VCaP (cell line): ENCODE measurements around the gene RASSF3.

Experiments
- H3K27ac ChIP-seq: fragments of 450-650 bp; 2 replicates; pipeline ENCODE4 v1.5.1; 2017
- TF ChIP-seq, protein P1 (sequence below): fragments of 450-650 bp; conservative IDR thresholded peaks from 2 replicates; pipeline ENCODE4 v1.5.1; 2017; ENCODE audit warnings: mild to moderate bottlenecking, moderate library complexity

The RASSF3 gene

GRCh38 chr12:64625243-64626077, 15.2 kb downstream of the RASSF3 start:
- peak overlapping the region; percentile 96 for H3K27ac ChIP-seq

GRCh38 chr12:64626588-64626987, 16.3 kb downstream of the RASSF3 start:
- H3K27ac ChIP-seq, result peak overlapping the region; percentile 96

More at GRCh38 chr12:64625243-64626077, 15.2 kb downstream of the RASSF3 start:
- TF ChIP-seq, protein P1, sequence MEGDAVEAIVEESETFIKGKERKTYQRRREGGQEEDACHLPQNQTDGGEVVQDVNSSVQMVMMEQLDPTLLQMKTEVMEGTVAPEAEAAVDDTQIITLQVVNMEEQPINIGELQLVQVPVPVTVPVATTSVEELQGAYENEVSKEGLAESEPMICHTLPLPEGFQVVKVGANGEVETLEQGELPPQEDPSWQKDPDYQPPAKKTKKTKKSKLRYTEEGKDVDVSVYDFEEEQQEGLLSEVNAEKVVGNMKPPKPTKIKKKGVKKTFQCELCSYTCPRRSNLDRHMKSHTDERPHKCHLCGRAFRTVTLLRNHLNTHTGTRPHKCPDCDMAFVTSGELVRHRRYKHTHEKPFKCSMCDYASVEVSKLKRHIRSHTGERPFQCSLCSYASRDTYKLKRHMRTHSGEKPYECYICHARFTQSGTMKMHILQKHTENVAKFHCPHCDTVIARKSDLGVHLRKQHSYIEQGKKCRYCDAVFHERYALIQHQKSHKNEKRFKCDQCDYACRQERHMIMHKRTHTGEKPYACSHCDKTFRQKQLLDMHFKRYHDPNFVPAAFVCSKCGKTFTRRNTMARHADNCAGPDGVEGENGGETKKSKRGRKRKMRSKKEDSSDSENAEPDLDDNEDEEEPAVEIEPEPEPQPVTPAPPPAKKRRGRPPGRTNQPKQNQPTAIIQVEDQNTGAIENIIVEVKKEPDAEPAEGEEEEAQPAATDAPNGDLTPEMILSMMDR, result 0 out of 2 replicates have a peak, but pooled peaks have one; percentile 5

GRCh38 chr12:64627771-64628170, 17.5 kb downstream of the RASSF3 start:
- TF ChIP-seq, protein P1, result no peak
- H3K27ac ChIP-seq, result peak overlapping the region; percentile 96

GRCh38 chr12:64631197-64631596, 20.9 kb downstream of the RASSF3 start:
- TF ChIP-seq, protein P1, result no peak
- H3K27ac ChIP-seq, result peak overlapping the region; percentile 85; the same call in 1 of the 2 replicates

- peak overlapping the region; percentile 85 for H3K27ac ChIP-seq
- TF ChIP-seq, protein P1, result no peak
Observed at GRCh38 chr12:64633011-64633939, 23.0 kb downstream of the RASSF3 start.

DNA sequence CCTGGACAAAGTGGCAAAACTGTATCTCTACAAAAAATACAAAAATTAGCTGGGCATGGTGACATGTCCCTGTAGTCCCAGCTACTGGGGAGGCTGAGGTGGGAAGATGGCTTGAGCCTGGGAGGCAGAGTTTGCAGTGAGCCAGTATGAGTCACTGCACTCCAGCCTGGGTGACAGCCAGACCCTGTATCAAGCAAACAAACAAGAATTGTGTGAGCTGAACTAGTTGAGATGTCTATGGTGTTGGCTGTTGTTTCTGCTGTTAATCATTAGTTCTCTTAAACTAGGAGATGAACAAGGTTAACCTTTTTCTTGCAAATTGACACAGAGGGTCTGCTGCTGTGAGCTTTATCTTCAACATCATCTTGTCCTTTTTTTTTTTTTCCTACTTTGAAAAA, 23.6 kb downstream of the RASSF3 start:
- TF ChIP-seq, protein P1, result no peak
- H3K27ac ChIP-seq, result peak overlapping the region; percentile 85

DNA sequence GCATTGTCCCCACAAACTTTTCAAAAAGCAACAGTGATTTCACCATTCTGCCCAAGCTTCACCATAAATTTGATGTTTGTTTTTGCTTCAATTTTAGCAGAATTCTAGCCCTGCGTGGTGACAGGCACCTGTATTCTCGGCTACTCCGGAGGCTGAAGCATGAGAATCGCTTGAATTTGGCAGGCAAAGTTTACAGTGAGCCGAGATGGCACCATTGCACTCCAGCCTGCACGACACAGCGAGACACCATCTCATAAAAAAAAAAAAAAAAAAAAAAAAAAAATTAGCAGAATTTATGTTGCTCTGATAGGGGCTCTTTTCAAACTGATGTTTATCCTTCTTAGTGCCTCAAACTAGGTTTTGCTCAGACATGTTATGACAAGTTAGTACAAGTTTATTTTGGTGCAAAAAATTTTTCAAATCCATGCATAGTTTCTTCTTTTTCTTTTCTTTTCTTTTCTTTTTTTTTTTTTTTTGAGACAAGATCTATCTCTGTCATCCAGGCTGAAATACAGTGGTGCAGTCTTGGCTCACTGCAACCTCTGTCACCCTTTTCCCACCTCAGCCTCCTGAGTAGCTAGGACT, 24.3 kb downstream of the RASSF3 start:
- TF ChIP-seq, protein P1, result no peak
- peak overlapping the region; percentile 85 for H3K27ac ChIP-seq
